GM12878 (cell line): ENCODE data around the gene SIL1. TPM values are rescaled to one million over a fixed set of nuclear protein-coding genes. Genes with fewer than 3 reads are reported as not detected.

Experiments used
- ATAC-seq: fragments of 200-7000 bp; cut with Tn5 transposase; 3 replicates; pipeline ENCODE4 v1.9.1; 2020; ENCODE audit warnings: mild to moderate bottlenecking, moderate library complexity
- BruUV-seq: library from RNA; stranded (reverse); fragments of 400-500 nt; replicated peaks from 2 replicates; lab custom pipeline; 2021; lab: Mats Ljungman, UMichigan
- CTCF ChIA-PET: fragments of 300-600 bp; sonication (Branson Sonifier 250); formaldehyde crosslinking; extraction: SDS; loops from one replicate; lab custom pipeline; 2021; ENCODE audit warnings: inconsistent platforms; lab: Yijun Ruan, JAX
- POLR2A ChIA-PET: fragments of 350-600 bp; formaldehyde crosslinking; extraction: SDS; loops from one replicate; lab custom pipeline; 2021; ENCODE audit warnings: inconsistent platforms; lab: Charles Lee
- RAD21 ChIA-PET: fragments of 300-600 bp; sonication (Branson Sonifier 250); formaldehyde crosslinking; loops from one replicate; lab custom pipeline; 2023; ENCODE audit warnings: antibody characterized with exemption; ENCODE audit not compliant: unreplicated experiment; lab: Charles Lee
- SMC1A ChIA-PET: fragments of 300-600 bp; sonication (Branson Sonifier 250); formaldehyde crosslinking; loops from one replicate; lab custom pipeline; 2023; ENCODE audit not compliant: unreplicated experiment, uncharacterized antibody; lab: Charles Lee
- DNase-seq: peaks from one replicate; pipeline ENCODE4 v3.0.0-alpha.2; 2011; ENCODE audit warnings: low read depth, low spot score
- FAIRE-seq: peaks from 3 replicates; lab custom pipeline; 2011; peaks lifted over from hg19 to GRCh38; lab: Jason Lieb, UNC
- H2AFZ ChIP-seq: 2 replicates; pipeline ENCODE4 v1.6.0; 2011; ENCODE audit warnings: low read depth, low read length, control low read depth; ENCODE audit not compliant: control insufficient read depth
- H3K27ac ChIP-seq: 2 replicates; pipeline ENCODE4 v1.5.1; 2011; ENCODE audit warnings: control low read depth; ENCODE audit not compliant: control insufficient read depth, insufficient read depth
- H3K27me3 ChIP-seq, 2 experiments: replicated peaks in 1 of 2; 2 replicates each; pipeline versions ENCODE4 v1.6.0 to v1.6.1; 2011; ENCODE audit warnings: low read length in 1 of 2; ENCODE audit not compliant: control insufficient read depth in 2 of 2, insufficient read depth in 2 of 2
- H3K36me3 ChIP-seq, 2 experiments: 2 replicates each; pipeline ENCODE4 v1.5.1; 2011; ENCODE audit warnings: low read length in 1 of 2; ENCODE audit not compliant: control insufficient read depth in 2 of 2, insufficient read depth in 2 of 2
- H3K4me1 ChIP-seq: 2 replicates; pipeline ENCODE4 v1.6.1; 2011; ENCODE audit warnings: mild to moderate bottlenecking, low read length, moderate library complexity, mixed read lengths; ENCODE audit not compliant: control insufficient read depth, insufficient read depth
- H3K4me2 ChIP-seq: 2 replicates; pipeline ENCODE4 v1.6.0; 2011; ENCODE audit warnings: control low read depth; ENCODE audit not compliant: control insufficient read depth, insufficient read depth
- H3K4me3 ChIP-seq: fragments of 200-600 bp; sonication (generic); 2 replicates; pipeline ENCODE4 v1.5.1; 2016
- H3K79me2 ChIP-seq: 2 replicates; pipeline ENCODE4 v1.6.0; 2011; ENCODE audit warnings: low read length; ENCODE audit not compliant: control insufficient read depth, insufficient read depth
- H3K9ac ChIP-seq: 2 replicates; pipeline ENCODE4 v1.8.0; 2011; ENCODE audit warnings: low read length, control low read depth, mixed read lengths; ENCODE audit not compliant: control insufficient read depth, insufficient read depth
- H3K9me3 ChIP-seq: replicated peaks from 3 replicates; pipeline ENCODE4 v1.5.1; 2011; ENCODE audit warnings: mild to moderate bottlenecking, low read length; ENCODE audit not compliant: control insufficient read depth, insufficient read depth
- H4K20me1 ChIP-seq: 2 replicates; pipeline ENCODE4 v1.6.0; 2011; ENCODE audit not compliant: control insufficient read depth, insufficient read depth
- BCL11A ChIP-seq: IDR thresholded peaks from 2 replicates; pipeline ENCODE4 v1.6.1; 2011; ENCODE audit warnings: low read depth, low read length
- BRCA1 ChIP-seq: IDR thresholded peaks from 2 replicates; pipeline ENCODE4 v1.6.1; 2011; ENCODE audit warnings: low read depth, low read length, improper control_type of control experiment
- FOXK2 ChIP-seq: fragments of 450-650 bp; IDR thresholded peaks from 2 replicates; pipeline ENCODE4 v1.6.1; 2017; ENCODE audit warnings: mild to moderate bottlenecking, moderate library complexity
- GATAD2B ChIP-seq: fragments of 450-650 bp; conservative IDR thresholded peaks from 2 replicates; pipeline ENCODE4 v1.6.1; 2017; ENCODE audit warnings: low read depth, mild to moderate bottlenecking, moderate library complexity
- HDAC2 ChIP-seq: fragments of 200-600 bp; sonication (generic); IDR thresholded peaks from 2 replicates; pipeline ENCODE4 v1.6.1; 2017
- JUND ChIP-seq: IDR thresholded peaks from 2 replicates; pipeline ENCODE4 v1.6.1; 2012; ENCODE audit warnings: low read depth, mild to moderate bottlenecking, low read length, improper control_type of control experiment, moderate library complexity
- KDM1A ChIP-seq: fragments of 200-600 bp; sonication (generic); IDR thresholded peaks from 2 replicates; pipeline ENCODE4 v1.6.1; 2016; ENCODE audit warnings: borderline replicate concordance
- MEF2A ChIP-seq: IDR thresholded peaks from 2 replicates; pipeline ENCODE4 v1.6.1; 2011; ENCODE audit warnings: low read depth, mild to moderate bottlenecking, low read length, moderate library complexity; ENCODE audit not compliant: insufficient read depth
- MXI1 ChIP-seq: fragments of 150-350 bp; IDR thresholded peaks from 2 replicates; pipeline ENCODE4 v1.6.1; 2011; ENCODE audit warnings: low read depth, mild to moderate bottlenecking, inconsistent platforms, low read length, improper control_type of control experiment
- MYB ChIP-seq: fragments of 150-350 bp; IDR thresholded peaks from 2 replicates; pipeline ENCODE4 v1.6.1; 2014; ENCODE audit warnings: mild to moderate bottlenecking, low read depth, low read length, borderline replicate concordance
- NRF1 ChIP-seq: conservative IDR thresholded peaks from 2 replicates; pipeline ENCODE4 v1.6.1; 2011; ENCODE audit warnings: mild to moderate bottlenecking, low read depth, low read length, improper control_type of control experiment
- RAD21 ChIP-seq: IDR thresholded peaks from 2 replicates; pipeline ENCODE4 v1.6.1; 2011; ENCODE audit warnings: mild to moderate bottlenecking, low read depth, low read length, moderate library complexity; ENCODE audit not compliant: insufficient read depth
- RAD51 ChIP-seq: fragments of 450-650 bp; IDR thresholded peaks from 2 replicates; pipeline ENCODE4 v1.6.1; 2016; ENCODE audit warnings: moderate library complexity, mild to moderate bottlenecking, inconsistent platforms
- RFX5 ChIP-seq: IDR thresholded peaks from 2 replicates; pipeline ENCODE4 v1.6.1; 2011; ENCODE audit warnings: low read depth, low read length, improper control_type of control experiment
- SMAD1 ChIP-seq: fragments of 450-650 bp; IDR thresholded peaks from 2 replicates; pipeline ENCODE4 v1.6.1; 2018; ENCODE audit warnings: mild to moderate bottlenecking, low read depth; ENCODE audit not compliant: partially characterized antibody
- SMAD5 ChIP-seq: IDR thresholded peaks from 2 replicates; pipeline ENCODE4 v1.6.1; 2016; ENCODE audit warnings: antibody characterized with exemption, low read depth
- TCF12 ChIP-seq: IDR thresholded peaks from 2 replicates; pipeline ENCODE4 v1.6.1; 2011; ENCODE audit warnings: low read depth, mild to moderate bottlenecking, low read length
- TCF3 ChIP-seq: IDR thresholded peaks from 2 replicates; pipeline ENCODE4 v1.6.1; 2012; ENCODE audit warnings: low read depth, mild to moderate bottlenecking, low read length, borderline replicate concordance; ENCODE audit not compliant: insufficient read depth
- YBX1 ChIP-seq: fragments of 450-650 bp; IDR thresholded peaks from 2 replicates; pipeline ENCODE4 v1.6.1; 2016; ENCODE audit warnings: antibody characterized with exemption
- ZBED1 ChIP-seq: IDR thresholded peaks from 2 replicates; pipeline ENCODE4 v1.6.1; 2016; ENCODE audit warnings: borderline replicate concordance
- ZSCAN29 ChIP-seq: fragments of 450-650 bp; IDR thresholded peaks from 2 replicates; pipeline ENCODE4 v1.6.1; 2017; ENCODE audit warnings: mild to moderate bottlenecking, moderate library complexity
- WGBS: methylation state at CpG from one replicate; pipeline ENCODE4 v1.1.6; 2016; ENCODE audit warnings: low lambda C conversion rate; ENCODE audit not compliant: insufficient replicate concordance, insufficient coverage; ENCODE audit errors: missing lambda C conversion rate; 5-methylcytosine and 5-hydroxymethylcytosine counted together
- in situ Hi-C: fragments of 300-500 bp; cut with MboI; formaldehyde crosslinking; loops from 9 replicates; pipeline ENCODE4 v1.14.3; 2018; ENCODE audit warnings: mixed read lengths
- intact Hi-C: fragments of 100-400 bp; cut with micrococcal nuclease; formaldehyde crosslinking; loops from one replicate; pipeline ENCODE4 v1.14.2; 2022; ENCODE audit not compliant: unreplicated experiment
- polyA plus RNA-seq, 11 experiments: library from polyadenylated mRNA; depleted of rRNA in 4 of 11; unstranded in 6 of 11; stranded (reverse) in 5 of 11; fragments of >200 nt; fragmentation: Nextera tagmentation in 4 of 11; fragmentation: Illumina TruSeq in 1 of 11; extraction: Ambion mirVana in 4 of 11; extraction: Trizol in 1 of 11; gene quantifications; 1 replicate in 1 of 11; 2 replicates in 10 of 11; pipeline versions ENCODE4 v1.2.1 to v1.2.3, GENCODE V29; 2011 to 2016; ENCODE audit warnings: inconsistent platforms in 2 of 11, missing spikeins in 2 of 11, low read depth in 1 of 11
- total RNA-seq, 4 experiments: library from RNA; depleted of rRNA in 3 of 4; stranded (reverse); fragments of >200 nt in 3 of 4; fragmentation: Illumina TruSeq in 1 of 4; extraction: Trizol in 1 of 4; gene quantifications; 2 replicates each; pipeline versions ENCODE4 v1.2.1 to v1.2.3, GENCODE V29; 2013 to 2021
- TF ChIP-seq, protein P1 (sequence below): IDR thresholded peaks from 2 replicates; pipeline ENCODE4 v1.6.1; 2011; ENCODE audit warnings: low read depth, low read length, improper control_type of control experiment, borderline replicate concordance
- TF ChIP-seq, protein P2 (sequence below): fragments of 450-650 bp; IDR thresholded peaks from 2 replicates; pipeline ENCODE4 v1.6.1; 2017; ENCODE audit warnings: mild to moderate bottlenecking, low read depth, inconsistent platforms; ENCODE audit not compliant: poor library complexity, severe bottlenecking
- TF ChIP-seq, protein P3 (sequence below): IDR thresholded peaks from 2 replicates; pipeline ENCODE4 v1.6.1; 2012; ENCODE audit warnings: low read depth, low read length, improper control_type of control experiment

Gene SIL1
- total and polyA plus RNA-seq, 10 of the 15 experiments (the other 5 are each of a cell fraction or from before 2014, with no cell fraction given): 4.1 to 49.8 (median 29.4) TPM

DNA sequence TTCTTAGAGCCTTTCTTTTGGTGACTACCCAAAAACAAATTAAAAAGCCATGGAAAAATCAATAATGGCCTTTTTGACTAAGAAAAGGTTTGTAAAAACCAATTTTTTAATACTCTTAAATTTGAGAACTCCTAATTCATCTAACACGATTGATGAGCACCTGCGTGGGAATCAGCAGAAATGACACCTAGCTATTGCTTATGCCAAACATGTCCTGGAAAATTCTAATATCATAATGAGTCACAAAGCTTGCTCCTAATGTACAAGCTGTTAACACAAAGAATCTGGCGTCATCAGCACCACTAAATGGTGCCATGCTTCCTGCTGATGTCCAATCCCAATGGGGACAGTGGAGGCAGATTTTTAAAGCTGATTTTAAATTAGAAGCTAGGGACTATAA is 176.8 kb downstream of the SIL1 start (continued):
- no peak for TF ChIP-seq NRF1
- TF ChIP-seq ZSCAN29: no peak
- TF ChIP-seq GATAD2B: no peak
- no peak for TF ChIP-seq YBX1
- no peak for TF ChIP-seq MEF2A
- no peak for TF ChIP-seq TCF3
- no peak for TF ChIP-seq KDM1A
- TF ChIP-seq, all 136 proteins: peak for 0

DNA sequence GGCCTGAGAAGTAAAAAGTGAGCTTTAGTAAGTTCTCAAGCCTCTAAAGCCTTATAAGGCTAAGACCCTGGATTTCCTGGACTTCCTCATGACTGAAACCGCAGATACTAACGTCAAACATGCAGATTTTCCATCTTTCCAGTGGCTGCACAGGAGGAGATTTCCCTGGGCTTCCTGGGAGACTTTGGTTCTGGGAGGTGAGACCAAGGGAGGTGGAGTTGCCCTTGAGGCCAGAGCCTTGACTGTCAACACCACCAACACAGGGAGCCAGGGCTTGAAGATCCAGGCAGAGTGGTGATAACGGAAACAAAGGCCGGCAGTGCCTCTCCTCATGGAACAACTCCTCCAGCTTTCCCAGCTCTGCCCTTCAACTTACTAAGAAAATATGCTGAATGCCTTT is 178.3 kb downstream of the SIL1 start:
- H3K9ac ChIP-seq: no peak overlapping the region
- FAIRE-seq: no peak
- peaks cover 3 to 5% of the 10 kb centered on the region in 2 experiments; a peak in 3 of 4 replicates for H3K36me3 ChIP-seq
- in situ Hi-C loops: no loop called here
- no peaks in the 10 kb centered on the region for H3K27me3 ChIP-seq
- no peak overlapping the region for H3K4me3 ChIP-seq
- no peak overlapping the region for H3K4me2 ChIP-seq
- BruUV-seq: TSS peak; percentile 15
- intact Hi-C loops: no loop called here
- H3K9me3 ChIP-seq: no peaks in the 10 kb centered on the region
- no peaks in the 10 kb centered on the region for H3K79me2 ChIP-seq
- DNase-seq: no peak
- ChIA-PET CTCF (no interaction called here), POLR2A (no interaction called here), RAD21 (no interaction called here), SMC1A (no interaction called here)
- H2AFZ ChIP-seq: no peak overlapping the region
- H3K4me1 ChIP-seq: no peaks in the 10 kb centered on the region
- no peak overlapping the region for H3K27ac ChIP-seq
- WGBS: 85% methylated on average over 4 of the region's 4 CpGs
- no peaks in the 10 kb centered on the region for H4K20me1 ChIP-seq
- ATAC-seq: no peak
- no peak for TF ChIP-seq BRCA1
- no peak for TF ChIP-seq SMAD1
- TF ChIP-seq, protein P1, sequence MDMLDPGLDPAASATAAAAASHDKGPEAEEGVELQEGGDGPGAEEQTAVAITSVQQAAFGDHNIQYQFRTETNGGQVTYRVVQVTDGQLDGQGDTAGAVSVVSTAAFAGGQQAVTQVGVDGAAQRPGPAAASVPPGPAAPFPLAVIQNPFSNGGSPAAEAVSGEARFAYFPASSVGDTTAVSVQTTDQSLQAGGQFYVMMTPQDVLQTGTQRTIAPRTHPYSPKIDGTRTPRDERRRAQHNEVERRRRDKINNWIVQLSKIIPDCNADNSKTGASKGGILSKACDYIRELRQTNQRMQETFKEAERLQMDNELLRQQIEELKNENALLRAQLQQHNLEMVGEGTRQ: no peak
- no peak for TF ChIP-seq RAD51
- TF ChIP-seq, protein P2, sequence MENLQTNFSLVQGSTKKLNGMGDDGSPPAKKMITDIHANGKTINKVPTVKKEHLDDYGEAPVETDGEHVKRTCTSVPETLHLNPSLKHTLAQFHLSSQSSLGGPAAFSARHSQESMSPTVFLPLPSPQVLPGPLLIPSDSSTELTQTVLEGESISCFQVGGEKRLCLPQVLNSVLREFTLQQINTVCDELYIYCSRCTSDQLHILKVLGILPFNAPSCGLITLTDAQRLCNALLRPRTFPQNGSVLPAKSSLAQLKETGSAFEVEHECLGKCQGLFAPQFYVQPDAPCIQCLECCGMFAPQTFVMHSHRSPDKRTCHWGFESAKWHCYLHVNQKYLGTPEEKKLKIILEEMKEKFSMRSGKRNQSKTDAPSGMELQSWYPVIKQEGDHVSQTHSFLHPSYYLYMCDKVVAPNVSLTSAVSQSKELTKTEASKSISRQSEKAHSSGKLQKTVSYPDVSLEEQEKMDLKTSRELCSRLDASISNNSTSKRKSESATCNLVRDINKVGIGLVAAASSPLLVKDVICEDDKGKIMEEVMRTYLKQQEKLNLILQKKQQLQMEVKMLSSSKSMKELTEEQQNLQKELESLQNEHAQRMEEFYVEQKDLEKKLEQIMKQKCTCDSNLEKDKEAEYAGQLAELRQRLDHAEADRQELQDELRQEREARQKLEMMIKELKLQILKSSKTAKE: no peak
- no peak for TF ChIP-seq HDAC2
- no peak for TF ChIP-seq ZBED1
- TF ChIP-seq RAD21: no peak
- no peak for TF ChIP-seq RFX5
- TF ChIP-seq, protein P3, sequence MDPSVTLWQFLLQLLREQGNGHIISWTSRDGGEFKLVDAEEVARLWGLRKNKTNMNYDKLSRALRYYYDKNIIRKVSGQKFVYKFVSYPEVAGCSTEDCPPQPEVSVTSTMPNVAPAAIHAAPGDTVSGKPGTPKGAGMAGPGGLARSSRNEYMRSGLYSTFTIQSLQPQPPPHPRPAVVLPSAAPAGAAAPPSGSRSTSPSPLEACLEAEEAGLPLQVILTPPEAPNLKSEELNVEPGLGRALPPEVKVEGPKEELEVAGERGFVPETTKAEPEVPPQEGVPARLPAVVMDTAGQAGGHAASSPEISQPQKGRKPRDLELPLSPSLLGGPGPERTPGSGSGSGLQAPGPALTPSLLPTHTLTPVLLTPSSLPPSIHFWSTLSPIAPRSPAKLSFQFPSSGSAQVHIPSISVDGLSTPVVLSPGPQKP: no peak
- no peak for TF ChIP-seq SMAD5
- TF ChIP-seq MYB: no peak
- no peak for TF ChIP-seq JUND
- TF ChIP-seq BCL11A: no peak
- TF ChIP-seq MXI1: no peak
- no peak for TF ChIP-seq FOXK2
- no peak for TF ChIP-seq TCF12
